WTC11 (cell line): ENCODE data around the gene CNFN.

ENCODE experiments used
- CREM ChIP-seq: sonication (generic); formaldehyde crosslinking; IDR thresholded peaks from 2 replicates; pipeline ENCODE4 v1.8.1; 2022; ENCODE audit warnings: mild to moderate bottlenecking, missing genetic modification reagents, moderate library complexity
- GABPB1 ChIP-seq: sonication (generic); formaldehyde crosslinking; IDR thresholded peaks from 2 replicates; pipeline ENCODE4 v1.8.1; 2023; ENCODE audit warnings: mild to moderate bottlenecking, missing genetic modification reagents
- ZNF138 ChIP-seq: sonication (generic); formaldehyde crosslinking; conservative IDR thresholded peaks from 2 replicates; pipeline ENCODE4 v1.8.1; 2022; ENCODE audit warnings: mild to moderate bottlenecking, moderate library complexity, missing genetic modification reagents
- ZNF263 ChIP-seq: sonication (generic); formaldehyde crosslinking; IDR thresholded peaks from 2 replicates; pipeline ENCODE4 v1.8.1; 2022; ENCODE audit warnings: low read depth, mild to moderate bottlenecking, moderate library complexity, missing genetic modification reagents
- ZNF317 ChIP-seq: sonication (generic); formaldehyde crosslinking; IDR thresholded peaks from 2 replicates; pipeline ENCODE4 v1.8.1; 2023; ENCODE audit warnings: low read depth, mild to moderate bottlenecking, moderate library complexity, missing genetic modification reagents, borderline replicate concordance
- TF ChIP-seq, protein P1 (sequence below): fragments of 200-600 bp; IDR thresholded peaks from 2 replicates; pipeline ENCODE4 v1.8.0; 2022; ENCODE audit warnings: antibody characterized with exemption

DNA sequence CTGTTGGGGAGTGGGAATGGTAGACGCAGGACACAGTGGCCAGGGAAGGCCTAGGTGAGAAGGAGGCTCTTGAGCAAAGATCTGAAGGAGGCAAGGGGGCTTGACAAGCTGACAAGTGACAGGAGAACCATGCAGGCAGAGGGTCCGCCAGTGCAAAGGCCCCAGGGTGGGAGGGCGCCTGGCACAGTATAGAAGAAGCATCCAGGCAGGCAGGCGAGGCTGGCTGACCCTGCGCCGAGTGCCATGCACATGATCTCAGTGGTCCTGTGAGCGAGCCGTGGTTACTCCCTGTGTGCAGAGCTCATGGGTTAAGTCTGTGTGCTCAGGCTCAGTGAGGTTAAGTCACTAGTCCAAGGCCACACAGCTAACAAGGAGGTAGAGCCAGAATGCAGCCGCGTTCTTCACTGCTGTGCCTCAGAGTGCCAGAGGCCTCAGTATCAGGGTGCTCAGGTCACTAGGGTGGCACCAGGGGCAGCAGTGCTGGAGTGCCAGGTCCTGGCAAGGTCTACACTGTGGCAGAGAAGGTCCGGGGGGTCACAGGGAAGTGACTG is 15.2 kb downstream of the CNFN start:
- TF ChIP-seq, protein P1, sequence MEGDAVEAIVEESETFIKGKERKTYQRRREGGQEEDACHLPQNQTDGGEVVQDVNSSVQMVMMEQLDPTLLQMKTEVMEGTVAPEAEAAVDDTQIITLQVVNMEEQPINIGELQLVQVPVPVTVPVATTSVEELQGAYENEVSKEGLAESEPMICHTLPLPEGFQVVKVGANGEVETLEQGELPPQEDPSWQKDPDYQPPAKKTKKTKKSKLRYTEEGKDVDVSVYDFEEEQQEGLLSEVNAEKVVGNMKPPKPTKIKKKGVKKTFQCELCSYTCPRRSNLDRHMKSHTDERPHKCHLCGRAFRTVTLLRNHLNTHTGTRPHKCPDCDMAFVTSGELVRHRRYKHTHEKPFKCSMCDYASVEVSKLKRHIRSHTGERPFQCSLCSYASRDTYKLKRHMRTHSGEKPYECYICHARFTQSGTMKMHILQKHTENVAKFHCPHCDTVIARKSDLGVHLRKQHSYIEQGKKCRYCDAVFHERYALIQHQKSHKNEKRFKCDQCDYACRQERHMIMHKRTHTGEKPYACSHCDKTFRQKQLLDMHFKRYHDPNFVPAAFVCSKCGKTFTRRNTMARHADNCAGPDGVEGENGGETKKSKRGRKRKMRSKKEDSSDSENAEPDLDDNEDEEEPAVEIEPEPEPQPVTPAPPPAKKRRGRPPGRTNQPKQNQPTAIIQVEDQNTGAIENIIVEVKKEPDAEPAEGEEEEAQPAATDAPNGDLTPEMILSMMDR: no peak
- no peak for TF ChIP-seq ZNF263
- no peak for TF ChIP-seq GABPB1
- TF ChIP-seq ZNF138 (CRISPR knock-in tag): no peak
- no peak for TF ChIP-seq ZNF317 (CRISPR knock-in tag)
- TF ChIP-seq CREM: no peak
